ENCODE results near the gene NUPR1.

GRCh38 chr16:28587386-28587785 lies 48.6 kb upstream of the NUPR1 start:
- no peak for TF ChIP-seq GLIS3 (CRISPR knock-in tag; IDR thresholded peaks at IDR 0.05)
- TF ChIP-seq, protein P1, sequence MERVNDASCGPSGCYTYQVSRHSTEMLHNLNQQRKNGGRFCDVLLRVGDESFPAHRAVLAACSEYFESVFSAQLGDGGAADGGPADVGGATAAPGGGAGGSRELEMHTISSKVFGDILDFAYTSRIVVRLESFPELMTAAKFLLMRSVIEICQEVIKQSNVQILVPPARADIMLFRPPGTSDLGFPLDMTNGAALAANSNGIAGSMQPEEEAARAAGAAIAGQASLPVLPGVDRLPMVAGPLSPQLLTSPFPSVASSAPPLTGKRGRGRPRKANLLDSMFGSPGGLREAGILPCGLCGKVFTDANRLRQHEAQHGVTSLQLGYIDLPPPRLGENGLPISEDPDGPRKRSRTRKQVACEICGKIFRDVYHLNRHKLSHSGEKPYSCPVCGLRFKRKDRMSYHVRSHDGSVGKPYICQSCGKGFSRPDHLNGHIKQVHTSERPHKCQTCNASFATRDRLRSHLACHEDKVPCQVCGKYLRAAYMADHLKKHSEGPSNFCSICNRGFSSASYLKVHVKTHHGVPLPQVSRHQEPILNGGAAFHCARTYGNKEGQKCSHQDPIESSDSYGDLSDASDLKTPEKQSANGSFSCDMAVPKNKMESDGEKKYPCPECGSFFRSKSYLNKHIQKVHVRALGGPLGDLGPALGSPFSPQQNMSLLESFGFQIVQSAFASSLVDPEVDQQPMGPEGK (CRISPR knock-in tag; IDR thresholded peaks at IDR 0.05; ENCODE audit: borderline replicate concordance), result no peak
- no peak for TF ChIP-seq ARNTL (CRISPR knock-in tag; IDR thresholded peaks at IDR 0.05; ENCODE audit: borderline replicate concordance, low read depth)
- no peak for TF ChIP-seq CREB5 (CRISPR knock-in tag; IDR thresholded peaks at IDR 0.05; ENCODE audit: low read depth)
- no peak for TF ChIP-seq ZNF565 (CRISPR knock-in tag; conservative IDR thresholded peaks at IDR 0.05; ENCODE audit: low read depth)
- TF ChIP-seq, protein P2, sequence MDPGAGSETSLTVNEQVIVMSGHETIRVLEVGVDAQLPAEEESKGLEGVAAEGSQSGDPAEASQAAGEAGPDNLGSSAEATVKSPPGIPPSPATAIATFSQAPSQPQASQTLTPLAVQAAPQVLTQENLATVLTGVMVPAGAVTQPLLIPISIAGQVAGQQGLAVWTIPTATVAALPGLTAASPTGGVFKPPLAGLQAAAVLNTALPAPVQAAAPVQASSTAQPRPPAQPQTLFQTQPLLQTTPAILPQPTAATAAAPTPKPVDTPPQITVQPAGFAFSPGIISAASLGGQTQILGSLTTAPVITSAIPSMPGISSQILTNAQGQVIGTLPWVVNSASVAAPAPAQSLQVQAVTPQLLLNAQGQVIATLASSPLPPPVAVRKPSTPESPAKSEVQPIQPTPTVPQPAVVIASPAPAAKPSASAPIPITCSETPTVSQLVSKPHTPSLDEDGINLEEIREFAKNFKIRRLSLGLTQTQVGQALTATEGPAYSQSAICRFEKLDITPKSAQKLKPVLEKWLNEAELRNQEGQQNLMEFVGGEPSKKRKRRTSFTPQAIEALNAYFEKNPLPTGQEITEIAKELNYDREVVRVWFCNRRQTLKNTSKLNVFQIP (CRISPR knock-in tag; IDR thresholded peaks at IDR 0.05; ENCODE audit: borderline replicate concordance, low read depth), result no peak
- no peak for TF ChIP-seq CSDC2 (CRISPR knock-in tag; IDR thresholded peaks at IDR 0.05)
- TF ChIP-seq RARB (CRISPR knock-in tag; IDR thresholded peaks at IDR 0.05), result no peak
- no peak for TF ChIP-seq TCF4 (CRISPR knock-in tag; IDR thresholded peaks at IDR 0.05; ENCODE audit: borderline replicate concordance)

All from SK-N-SH treated with all-trans-retinoic acid at 6 μM for 48 hours (cell line).